Mesendoderm (in vitro differentiated cells): ENCODE measurements around the gene ENPP5.

Experiments used
- DNase-seq: peaks from one replicate; pipeline ENCODE4 v3.0.0; 2013
- H2AK5ac ChIP-seq: 2 replicates; pipeline ENCODE4 v1.6.1; 2013; ENCODE audit warnings: low read length, inconsistent platforms
- H2BK120ac ChIP-seq: 2 replicates; pipeline ENCODE4 v1.6.1; 2013; ENCODE audit warnings: low read depth, mild to moderate bottlenecking, low read length, moderate library complexity, mixed read lengths
- H2BK15ac ChIP-seq: replicated peaks from 2 replicates; pipeline ENCODE4 v1.6.1; 2013; ENCODE audit warnings: low read depth, mild to moderate bottlenecking, moderate library complexity
- H2BK5ac ChIP-seq: 2 replicates; pipeline ENCODE4 v1.6.1; 2013; ENCODE audit warnings: low read length, inconsistent platforms
- H3K18ac ChIP-seq: 2 replicates; pipeline ENCODE4 v1.6.1; 2013; ENCODE audit warnings: mild to moderate bottlenecking, low read length, mixed read lengths
- H3K23ac ChIP-seq: one replicate; pipeline ENCODE4 v1.6.1; 2013; ENCODE audit warnings: low read length
- H3K27ac ChIP-seq: 2 replicates; pipeline ENCODE4 v1.5.1; 2013; ENCODE audit warnings: low read depth, mild to moderate bottlenecking, inconsistent platforms, low read length, moderate library complexity
- H3K27me3 ChIP-seq: 2 replicates; pipeline ENCODE4 v1.6.1; 2013; ENCODE audit warnings: low read length, control low read depth, mild to moderate bottlenecking, inconsistent platforms; ENCODE audit not compliant: insufficient read depth, poor library complexity
- H3K36me3 ChIP-seq: 2 replicates; pipeline ENCODE4 v1.6.1; 2013; ENCODE audit warnings: low read length, inconsistent platforms; ENCODE audit not compliant: control insufficient read depth, insufficient read depth
- H3K4ac ChIP-seq: one replicate; pipeline ENCODE4 v1.6.1; 2013; ENCODE audit warnings: low read depth, mild to moderate bottlenecking, low read length, moderate library complexity
- H3K4me1 ChIP-seq: 2 replicates; pipeline ENCODE4 v1.6.1; 2013; ENCODE audit warnings: low read depth, low read length, inconsistent platforms; ENCODE audit not compliant: control insufficient read depth
- H3K4me2 ChIP-seq: 2 replicates; pipeline ENCODE4 v1.6.1; 2013; ENCODE audit warnings: low read length
- H3K4me3 ChIP-seq: 2 replicates; pipeline ENCODE4 v1.5.1; 2013; ENCODE audit warnings: mild to moderate bottlenecking, low read length
- H3K56ac ChIP-seq: one replicate; pipeline ENCODE4 v1.6.1; 2013; ENCODE audit warnings: low read length
- H3K79me1 ChIP-seq: 2 replicates; pipeline ENCODE4 v1.6.1; 2013; ENCODE audit warnings: low read length, inconsistent platforms
- H3K79me2 ChIP-seq: 2 replicates; pipeline ENCODE4 v1.6.1; 2013; ENCODE audit warnings: mild to moderate bottlenecking, low read length; ENCODE audit not compliant: control insufficient read depth, insufficient read depth
- H3K9ac ChIP-seq: 2 replicates; pipeline ENCODE4 v1.6.1; 2013; ENCODE audit warnings: low read length, inconsistent platforms
- H4K5ac ChIP-seq: one replicate; pipeline ENCODE4 v1.6.1; 2013; ENCODE audit warnings: low read length
- H4K8ac ChIP-seq: one replicate; pipeline ENCODE4 v1.6.1; 2013; ENCODE audit warnings: low read depth, mild to moderate bottlenecking, control low read depth, low read length, moderate library complexity
- WGBS: extraction: QIAGEN DNeasy Blood & Tissue Kit; methylation state at CpG from one replicate; pipeline ENCODE4 v1.1.7; 2013; ENCODE audit warnings: low lambda C conversion rate, missing lambda C conversion rate; ENCODE audit not compliant: insufficient coverage; ENCODE audit errors: extremely low coverage; 5-methylcytosine and 5-hydroxymethylcytosine counted together

The ENPP5 gene

GRCh38 chr6:46144270-46144669, 26.5 kb downstream of the ENPP5 start:
- H2BK120ac ChIP-seq = no peak overlapping the region
- no peak overlapping the region for H3K18ac ChIP-seq
- no peaks in the 10 kb centered on the region for H3K79me1 ChIP-seq
- no peaks in the 10 kb centered on the region for H3K27me3 ChIP-seq
- no peak overlapping the region for H3K4me3 ChIP-seq
- H3K4me1 ChIP-seq = no peaks in the 10 kb centered on the region
- H3K36me3 ChIP-seq = no peaks in the 10 kb centered on the region
- no peak overlapping the region for H2BK15ac ChIP-seq
- no peak overlapping the region for H3K27ac ChIP-seq
- no peak overlapping the region for H3K23ac ChIP-seq
- H3K79me2 ChIP-seq = no peaks in the 10 kb centered on the region
- no peak overlapping the region for H3K56ac ChIP-seq
- DNase-seq = no peak
- WGBS = no CpG with 5 or more reads among the region's 1 CpG
- H3K4me2 ChIP-seq = no peak overlapping the region
- no peak overlapping the region for H4K5ac ChIP-seq
- H3K4ac ChIP-seq = no peak overlapping the region
- H4K8ac ChIP-seq = no peak overlapping the region
- H3K9ac ChIP-seq = no peak overlapping the region
- no peak overlapping the region for H2AK5ac ChIP-seq
- no peak overlapping the region for H2BK5ac ChIP-seq

- H3K79me1 ChIP-seq = no peaks in the 10 kb centered on the region
- H4K5ac ChIP-seq = no peak overlapping the region
- H2AK5ac ChIP-seq = no peak overlapping the region
- no peak overlapping the region for H4K8ac ChIP-seq
- H3K36me3 ChIP-seq = no peaks in the 10 kb centered on the region
- H3K56ac ChIP-seq = no peak overlapping the region
- H3K23ac ChIP-seq = no peak overlapping the region
- no peaks in the 10 kb centered on the region for H3K27me3 ChIP-seq
- WGBS = no CpG with 5 or more reads among the region's 1 CpG
- no peak overlapping the region for H2BK120ac ChIP-seq
- H3K27ac ChIP-seq = no peak overlapping the region
- no peaks in the 10 kb centered on the region for H3K4me1 ChIP-seq
- H3K79me2 ChIP-seq = no peaks in the 10 kb centered on the region
- no peak overlapping the region for H3K9ac ChIP-seq
- H3K4me2 ChIP-seq = no peak overlapping the region
- H3K4ac ChIP-seq = no peak overlapping the region
- H2BK15ac ChIP-seq = no peak overlapping the region
- no peak overlapping the region for H3K18ac ChIP-seq
- DNase-seq = no peak
- no peak overlapping the region for H3K4me3 ChIP-seq
- no peak overlapping the region for H2BK5ac ChIP-seq
Measured at GRCh38 chr6:46138281-46138680, 32.5 kb downstream of the ENPP5 start.

- Histone ChIP-seq H3K79me2 (no peaks in the 10 kb centered on the region), H3K79me1 (no peaks in the 10 kb centered on the region), H3K4ac (no peak overlapping the region), H4K8ac (no peak overlapping the region), H3K56ac (no peak overlapping the region), H3K18ac (no peak overlapping the region), H2BK120ac (no peak overlapping the region), H3K4me1 (no peaks in the 10 kb centered on the region), H2AK5ac (no peak overlapping the region), H3K27me3 (no peaks in the 10 kb centered on the region), H3K9ac (no peak overlapping the region), H3K4me3 (no peak overlapping the region), H3K27ac (no peak overlapping the region), H3K4me2 (no peak overlapping the region), H3K23ac (no peak overlapping the region), H3K36me3 (no peaks in the 10 kb centered on the region), H4K5ac (no peak overlapping the region), H2BK5ac (no peak overlapping the region), H2BK15ac (no peak overlapping the region)
- no peak for DNase-seq
- WGBS = no CpG with 5 or more reads among the region's 2 CpGs
Measured at GRCh38 chr6:46137387-46137786, 33.4 kb downstream of the ENPP5 start.

GRCh38 chr6:46136831-46137230, 33.9 kb downstream of the ENPP5 start:
- no peak for DNase-seq
- H3K9ac ChIP-seq = no peak overlapping the region
- H3K4me2 ChIP-seq = no peak overlapping the region
- no peak overlapping the region for H3K23ac ChIP-seq
- no peaks in the 10 kb centered on the region for H3K79me1 ChIP-seq
- no peak overlapping the region for H3K27ac ChIP-seq
- H4K8ac ChIP-seq = no peak overlapping the region
- H3K27me3 ChIP-seq = no peaks in the 10 kb centered on the region
- no peak overlapping the region for H4K5ac ChIP-seq
- H3K79me2 ChIP-seq = no peaks in the 10 kb centered on the region
- no peak overlapping the region for H2BK120ac ChIP-seq
- H3K4ac ChIP-seq = no peak overlapping the region
- no peak overlapping the region for H3K4me3 ChIP-seq
- no peak overlapping the region for H3K56ac ChIP-seq
- H3K36me3 ChIP-seq = no peaks in the 10 kb centered on the region
- H2BK15ac ChIP-seq = no peak overlapping the region
- no peaks in the 10 kb centered on the region for H3K4me1 ChIP-seq
- WGBS = no CpG with 5 or more reads among the region's 2 CpGs
- no peak overlapping the region for H2BK5ac ChIP-seq
- no peak overlapping the region for H2AK5ac ChIP-seq
- H3K18ac ChIP-seq = no peak overlapping the region

- H2BK15ac ChIP-seq = no peak overlapping the region
- H3K36me3 ChIP-seq = no peaks in the 10 kb centered on the region
- no peak overlapping the region for H3K56ac ChIP-seq
- no peaks in the 10 kb centered on the region for H3K4me1 ChIP-seq
- H3K79me1 ChIP-seq = no peaks in the 10 kb centered on the region
- no peaks in the 10 kb centered on the region for H3K27me3 ChIP-seq
- no peak overlapping the region for H2BK120ac ChIP-seq
- no peak overlapping the region for H2BK5ac ChIP-seq
- H3K9ac ChIP-seq = no peak overlapping the region
- H3K27ac ChIP-seq = no peak overlapping the region
- no peak overlapping the region for H3K4me2 ChIP-seq
- no peak overlapping the region for H3K4ac ChIP-seq
- H4K5ac ChIP-seq = no peak overlapping the region
- H2AK5ac ChIP-seq = no peak overlapping the region
- DNase-seq = no peak
- H4K8ac ChIP-seq = no peak overlapping the region
- no peaks in the 10 kb centered on the region for H3K79me2 ChIP-seq
- no peak overlapping the region for H3K18ac ChIP-seq
- H3K23ac ChIP-seq = no peak overlapping the region
- WGBS = no CpG with 5 or more reads among the region's 1 CpG
- H3K4me3 ChIP-seq = no peak overlapping the region
Measured at GRCh38 chr6:46135176-46135575, 35.6 kb downstream of the ENPP5 start.

- no peak overlapping the region for H3K23ac ChIP-seq
- no peak overlapping the region for H2AK5ac ChIP-seq
- H3K79me2 ChIP-seq = no peaks in the 10 kb centered on the region
- H2BK120ac ChIP-seq = no peak overlapping the region
- no CpG with 5 or more reads among the region's 2 CpGs for WGBS
- H3K27ac ChIP-seq = no peak overlapping the region
- H3K36me3 ChIP-seq = no peaks in the 10 kb centered on the region
- no peaks in the 10 kb centered on the region for H3K27me3 ChIP-seq
- no peak overlapping the region for H3K9ac ChIP-seq
- peaks cover 2% of the 10 kb centered on the region for H3K4me1 ChIP-seq
- no peak overlapping the region for H3K56ac ChIP-seq
- no peak overlapping the region for H2BK5ac ChIP-seq
- H4K5ac ChIP-seq = no peak overlapping the region
- no peak overlapping the region for H3K4me2 ChIP-seq
- DNase-seq = peak; percentile 1
- no peak overlapping the region for H3K18ac ChIP-seq
- H3K79me1 ChIP-seq = no peaks in the 10 kb centered on the region
- no peak overlapping the region for H2BK15ac ChIP-seq
- H3K4ac ChIP-seq = no peak overlapping the region
- no peak overlapping the region for H3K4me3 ChIP-seq
- H4K8ac ChIP-seq = no peak overlapping the region
Measured at GRCh38 chr6:46134216-46134615, 36.6 kb downstream of the ENPP5 start.
